ENCODE results near the gene USP43. TPM values are rescaled to one million over a fixed set of nuclear protein-coding genes. Genes with fewer than 3 reads are reported as not detected.

USP43 gene
- polyA plus RNA-seq, 1 donor from 2014 or later = 0.53 TPM

DNA sequence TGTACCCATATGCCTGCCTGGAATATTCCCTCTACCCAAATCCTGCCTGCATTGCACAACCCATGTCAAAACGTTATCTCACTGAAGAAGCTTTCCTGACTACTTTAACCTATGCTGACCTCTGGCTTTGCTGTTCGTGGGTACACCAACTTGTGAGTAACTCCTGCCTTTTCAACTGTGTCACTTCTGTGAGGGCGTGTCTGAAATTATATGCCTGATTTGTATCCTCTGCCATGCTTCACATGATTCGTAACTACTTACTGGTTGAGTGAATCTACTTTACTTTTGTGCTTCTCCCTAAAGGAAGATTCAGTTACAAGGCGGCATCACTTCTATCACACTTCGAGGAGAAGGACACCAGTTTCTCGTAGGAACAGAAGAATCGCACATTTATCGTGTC lies 33.3 kb upstream of the USP43 start:
- Histone ChIP-seq H3K79me2 (replicated peaks; ENCODE audit: insufficient read depth, low read length) (no peaks in the 10 kb centered on the region), H3K9me3 (ENCODE audit: low read length) (no peaks in the 10 kb centered on the region), H3K9ac (ENCODE audit: low read length) (no peak overlapping the region), H3K36me3 (ENCODE audit: insufficient read depth, low read length) (no peaks in the 10 kb centered on the region), H3K27me3 (ENCODE audit: insufficient read depth, low read depth, low read length) (no peaks in the 10 kb centered on the region), H3K4me2 (ENCODE audit: low read length) (no peak overlapping the region), H3K4me3 (ENCODE audit: low read length) (no peak overlapping the region), H3K27ac (ENCODE audit: low read length) (no peak overlapping the region), H2AFZ (ENCODE audit: low read depth, low read length) (no peak overlapping the region), H3F3A (ENCODE audit: insufficient read depth, low read length, poor library complexity, severe bottlenecking) (no peaks in the 10 kb centered on the region), H4K20me1 (ENCODE audit: insufficient read depth) (no peaks in the 10 kb centered on the region), H3K9me2 (ENCODE audit: insufficient read depth, low read length) (no peaks in the 10 kb centered on the region)
- TF ChIP-seq POLR2AphosphoS5 (IDR thresholded peaks at IDR 0.05) = no peak
- no peak for TF ChIP-seq REST (IDR thresholded peaks at IDR 0.05; ENCODE audit: borderline replicate concordance)
- peak; percentile 73 for TF ChIP-seq EP300 (conservative IDR thresholded peaks at IDR 0.05; ENCODE audit: poor library complexity, severe bottlenecking)

- Histone ChIP-seq H3K79me2 (replicated peaks; ENCODE audit: insufficient read depth, low read length) (no peaks in the 10 kb centered on the region), H3K4me2 (ENCODE audit: low read length) (no peak overlapping the region), H3K36me3 (ENCODE audit: insufficient read depth, low read length) (no peaks in the 10 kb centered on the region), H4K20me1 (ENCODE audit: insufficient read depth) (no peaks in the 10 kb centered on the region), H3K4me3 (ENCODE audit: low read length) (no peak overlapping the region), H3F3A (ENCODE audit: insufficient read depth, low read length, poor library complexity, severe bottlenecking) (no peaks in the 10 kb centered on the region), H2AFZ (ENCODE audit: low read depth, low read length) (no peak overlapping the region), H3K27me3 (ENCODE audit: insufficient read depth, low read depth, low read length) (no peaks in the 10 kb centered on the region), H3K9me3 (ENCODE audit: low read length) (no peaks in the 10 kb centered on the region), H3K9me2 (ENCODE audit: insufficient read depth, low read length) (no peaks in the 10 kb centered on the region), H3K9ac (ENCODE audit: low read length) (no peak overlapping the region), H3K27ac (ENCODE audit: low read length) (no peak overlapping the region)
- no peak for TF ChIP-seq CTCF (IDR thresholded peaks at IDR 0.05; ENCODE audit: poor library complexity, severe bottlenecking)
- no peak for TF ChIP-seq REST (IDR thresholded peaks at IDR 0.05; ENCODE audit: borderline replicate concordance)
Observed at GRCh38 chr17:9615486-9615885, 29.8 kb upstream of the USP43 start.

DNA sequence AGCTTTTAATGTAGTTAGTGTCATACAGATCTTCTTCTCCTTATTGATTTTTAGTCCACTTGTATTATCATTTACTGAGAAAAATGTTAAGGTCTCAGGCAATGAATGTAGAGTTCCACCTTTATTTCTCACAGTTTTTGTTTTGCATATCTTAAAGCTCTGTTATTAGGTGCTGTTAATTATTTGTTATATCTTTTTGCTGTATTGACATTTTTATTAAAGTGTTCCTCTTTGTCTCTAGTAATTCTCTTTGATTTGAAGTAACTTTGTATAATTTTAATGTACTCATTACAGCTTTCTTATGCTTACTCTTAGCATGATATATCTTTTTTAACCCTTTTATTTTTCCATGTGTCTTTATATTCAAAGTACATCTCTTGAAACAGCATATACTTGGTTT lies 22.4 kb upstream of the USP43 start:
- Histone ChIP-seq H3K9me3 (ENCODE audit: low read length) (no peaks in the 10 kb centered on the region), H3K9ac (ENCODE audit: low read length) (no peak overlapping the region), H3K4me3 (ENCODE audit: low read length) (no peak overlapping the region), H3K79me2 (replicated peaks; ENCODE audit: insufficient read depth, low read length) (no peaks in the 10 kb centered on the region), H4K20me1 (ENCODE audit: insufficient read depth) (no peaks in the 10 kb centered on the region), H3K27ac (ENCODE audit: low read length) (no peak overlapping the region), H3K9me2 (ENCODE audit: insufficient read depth, low read length) (no peaks in the 10 kb centered on the region), H3F3A (ENCODE audit: insufficient read depth, low read length, poor library complexity, severe bottlenecking) (no peaks in the 10 kb centered on the region), H3K36me3 (ENCODE audit: insufficient read depth, low read length) (no peaks in the 10 kb centered on the region), H2AFZ (ENCODE audit: low read depth, low read length) (no peak overlapping the region), H3K27me3 (ENCODE audit: insufficient read depth, low read depth, low read length) (no peaks in the 10 kb centered on the region), H3K4me2 (ENCODE audit: low read length) (no peak overlapping the region)
- TF ChIP-seq CTCF (IDR thresholded peaks at IDR 0.05; ENCODE audit: poor library complexity, severe bottlenecking) (no peak), SMC3 (conservative IDR thresholded peaks at IDR 0.05; ENCODE audit: poor library complexity) (no peak), RAD21 (conservative IDR thresholded peaks at IDR 0.05) (no peak), MXI1 (conservative IDR thresholded peaks at IDR 0.05; ENCODE audit: poor library complexity, severe bottlenecking) (no peak), TAF1 (IDR thresholded peaks at IDR 0.05; ENCODE audit: low read depth) (no peak), REST (IDR thresholded peaks at IDR 0.05; ENCODE audit: borderline replicate concordance) (no peak)
